HG02759 (cell line): Measurements from ENCODE around the gene SYVN1.
A peak's percentile ranks its signal among the peaks of the same experiment; 100 is the strongest.

Experiments
- ATAC-seq: cut with Tn5 transposase; IDR thresholded peaks from one replicate; pipeline ENCODE4 v1.9.1; 2021; ENCODE audit warnings: mild to moderate bottlenecking, moderate library complexity; ENCODE audit not compliant: unreplicated experiment

Gene SYVN1

GRCh38 chr11:65113361-65113756 is 21.0 kb downstream of the SYVN1 start:
- no peak for ATAC-seq

GRCh38 chr11:65112546-65113360 is 21.6 kb downstream of the SYVN1 start:
- ATAC-seq: peak; percentile 39

DNA sequence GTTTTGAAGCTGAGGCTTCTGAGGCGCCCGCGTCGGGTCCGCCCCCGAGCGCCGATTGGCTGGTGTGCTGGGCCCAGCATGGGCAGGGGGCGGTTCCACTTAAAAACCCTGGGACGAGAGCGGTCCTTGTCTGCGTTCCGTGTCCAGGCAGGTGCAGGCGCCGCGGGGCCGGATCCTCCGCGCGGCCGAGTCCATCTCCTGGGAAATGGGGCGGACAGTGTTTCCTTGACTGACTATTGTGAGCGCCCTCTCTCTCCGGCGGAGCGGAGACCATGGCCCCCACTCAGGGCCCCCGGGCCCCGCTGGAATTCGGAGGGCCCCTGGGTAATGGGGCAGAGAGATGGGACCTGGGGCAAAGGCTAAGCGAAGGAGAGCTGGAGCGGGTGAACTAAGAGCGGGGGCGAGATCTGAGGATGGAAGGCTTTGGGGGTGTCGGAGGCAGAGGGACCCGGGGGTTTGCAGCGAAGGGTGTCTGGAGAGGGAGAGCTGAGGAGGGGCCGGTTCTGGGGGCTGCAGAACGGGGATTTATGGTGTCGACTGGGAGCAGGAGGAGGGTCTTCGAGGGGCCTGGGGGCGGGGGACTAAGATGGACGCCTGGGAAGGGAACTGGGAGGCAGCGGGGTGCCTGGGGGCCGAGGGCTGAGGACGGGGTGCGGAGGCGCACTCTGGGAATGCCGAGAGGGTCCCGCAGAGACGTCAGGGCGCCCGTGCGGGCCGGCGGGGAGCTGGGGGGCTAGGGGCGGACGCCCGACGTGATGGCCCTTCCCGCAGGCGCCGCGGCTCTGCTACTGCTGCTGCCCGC is 22.4 kb downstream of the SYVN1 start, which contains the start of gene TM7SF2:
Gene TM7SF2 (plus strand): TSS at position 129 of the 802 bp plus-strand sequence. CDS start 144 bp downstream, at position 273.
- ATAC-seq: peak; percentile 71

GRCh38 chr11:65111159-65111743 is 23.1 kb downstream of the SYVN1 start:
- no peak for ATAC-seq

- ATAC-seq: peak; percentile 27
Measured at GRCh38 chr11:65110354-65110861, 23.9 kb downstream of the SYVN1 start.

GRCh38 chr11:65109231-65110198 is 24.8 kb downstream of the SYVN1 start:
- ATAC-seq: no peak

GRCh38 chr11:65108469-65109123 is 25.7 kb downstream of the SYVN1 start:
- ATAC-seq: no peak

GRCh38 chr11:65107751-65108468 is 26.4 kb downstream of the SYVN1 start:
- no peak for ATAC-seq

- no peak for ATAC-seq
Measured at GRCh38 chr11:65107078-65107477, 27.2 kb downstream of the SYVN1 start.

DNA sequence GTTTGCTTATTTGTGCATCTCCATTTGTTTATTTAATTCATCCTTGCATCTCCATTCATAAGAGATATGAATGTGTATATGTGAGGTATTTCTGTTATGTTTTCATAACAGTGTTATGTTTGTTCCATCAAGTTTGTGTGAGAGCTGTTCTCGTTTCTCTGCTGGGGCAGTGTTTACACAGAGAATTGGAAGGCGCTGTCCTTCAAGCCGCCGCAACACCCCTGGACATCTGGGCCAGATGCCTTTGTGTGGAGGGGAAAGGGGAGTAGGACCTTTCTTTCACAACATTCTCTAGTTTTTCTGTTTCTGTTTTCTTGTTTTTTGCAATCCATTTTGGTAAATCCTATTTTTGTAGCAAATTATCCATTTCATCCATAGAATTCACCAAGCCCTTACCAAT is 29.7 kb downstream of the SYVN1 start:
- ATAC-seq: no peak

- no peak for ATAC-seq
Measured at GRCh38 chr11:65103476-65103875, 30.8 kb downstream of the SYVN1 start.

GRCh38 chr11:65102142-65103095 is 31.9 kb downstream of the SYVN1 start:
- no peak for ATAC-seq

- no peak for ATAC-seq
Measured at GRCh38 chr11:65100674-65101350, 33.5 kb downstream of the SYVN1 start.

DNA sequence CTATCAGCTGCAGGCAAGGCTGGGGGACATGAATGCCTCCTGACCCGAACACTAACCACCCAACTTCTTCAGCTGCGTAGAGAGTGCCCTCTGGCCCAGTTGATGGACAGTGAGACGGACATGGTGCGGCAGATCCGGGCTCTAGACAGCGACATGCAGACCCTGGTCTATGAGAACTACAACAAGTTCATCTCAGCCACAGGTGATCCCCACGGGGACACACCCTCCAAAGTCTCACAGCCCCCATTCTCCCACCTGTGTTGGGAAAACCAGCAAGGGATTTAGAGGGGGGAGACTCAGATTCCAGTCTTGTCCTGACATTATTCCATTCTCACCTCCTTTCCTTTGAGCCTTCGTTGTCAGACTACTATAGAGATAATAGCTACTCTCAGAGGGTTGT is 37.4 kb downstream of the SYVN1 start:
- ATAC-seq: no peak

GRCh38 chr11:65095974-65096806 is 38.1 kb downstream of the SYVN1 start, which contains the start of gene VPS51:
Gene VPS51 (plus strand): TSS chr11:65096214. CDS start chr11:65096251, 37 bp downstream.
- peak; percentile 85 for ATAC-seq

GRCh38 chr11:65095427-65095826 is 38.9 kb downstream of the SYVN1 start:
- ATAC-seq: no peak
